GM19438 (cell line): Measurements from ENCODE around the gene EHF.

Experiments
- ATAC-seq: cut with Tn5 transposase; IDR thresholded peaks from one replicate; pipeline ENCODE4 v1.9.1; 2021; ENCODE audit warnings: low read depth; ENCODE audit not compliant: unreplicated experiment

Gene EHF

DNA sequence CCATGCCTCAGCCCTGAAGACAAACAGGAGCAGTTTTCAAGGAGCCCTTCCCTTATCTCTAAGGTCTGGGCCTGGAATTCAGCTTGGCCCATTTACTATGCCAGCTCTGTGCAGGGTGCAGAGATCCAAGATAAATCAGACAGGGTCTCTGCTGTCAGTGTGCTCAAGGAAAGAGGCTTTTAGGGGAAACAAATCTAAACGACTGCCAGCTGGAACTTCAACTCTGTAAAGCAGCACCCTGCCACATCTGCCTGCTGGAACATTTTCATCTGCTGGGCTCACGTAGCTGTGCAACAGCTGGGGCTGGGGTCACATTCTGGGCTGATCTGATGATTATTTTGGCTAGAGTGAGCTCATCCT lies 19.8 kb upstream of the EHF start:
- no peak for ATAC-seq

DNA sequence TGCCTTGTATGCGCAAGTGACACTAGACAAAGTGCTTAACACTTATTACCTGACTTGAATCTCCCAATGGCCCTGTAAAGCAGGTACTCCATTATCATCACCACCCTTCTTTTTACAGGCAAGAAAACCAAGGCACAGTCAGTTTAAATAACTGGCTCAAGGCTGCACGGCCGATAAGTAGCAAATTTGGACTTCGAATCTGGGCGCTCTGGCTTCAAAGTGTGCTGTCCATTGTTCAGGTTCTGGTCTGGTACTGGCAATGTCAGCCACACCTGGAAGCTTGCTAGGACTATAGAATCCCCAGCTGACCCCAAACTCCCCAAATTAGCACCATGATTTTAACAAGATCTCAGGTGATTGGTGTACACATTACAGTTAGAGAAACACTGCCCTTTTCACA lies 19.3 kb upstream of the EHF start:
- no peak for ATAC-seq

DNA sequence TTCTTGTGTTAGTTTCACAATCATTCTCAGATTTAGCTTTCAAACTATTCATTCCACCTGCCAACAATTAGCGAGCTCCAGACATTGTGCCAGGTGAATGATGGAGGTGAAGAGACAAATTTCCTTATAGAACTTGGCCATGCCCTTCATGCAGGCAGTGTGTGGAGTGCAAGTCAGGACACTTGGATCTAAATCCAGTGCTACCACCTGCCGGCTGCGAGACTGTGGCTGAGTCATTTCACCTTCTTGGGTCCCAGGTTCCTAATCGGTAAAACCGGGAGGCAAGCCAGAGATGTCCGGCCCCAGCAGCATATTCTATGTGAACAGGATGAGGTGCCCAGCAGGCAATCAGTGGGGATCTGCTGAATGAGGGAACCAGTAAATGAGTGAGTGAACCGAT lies 18.6 kb upstream of the EHF start:
- ATAC-seq: no peak

DNA sequence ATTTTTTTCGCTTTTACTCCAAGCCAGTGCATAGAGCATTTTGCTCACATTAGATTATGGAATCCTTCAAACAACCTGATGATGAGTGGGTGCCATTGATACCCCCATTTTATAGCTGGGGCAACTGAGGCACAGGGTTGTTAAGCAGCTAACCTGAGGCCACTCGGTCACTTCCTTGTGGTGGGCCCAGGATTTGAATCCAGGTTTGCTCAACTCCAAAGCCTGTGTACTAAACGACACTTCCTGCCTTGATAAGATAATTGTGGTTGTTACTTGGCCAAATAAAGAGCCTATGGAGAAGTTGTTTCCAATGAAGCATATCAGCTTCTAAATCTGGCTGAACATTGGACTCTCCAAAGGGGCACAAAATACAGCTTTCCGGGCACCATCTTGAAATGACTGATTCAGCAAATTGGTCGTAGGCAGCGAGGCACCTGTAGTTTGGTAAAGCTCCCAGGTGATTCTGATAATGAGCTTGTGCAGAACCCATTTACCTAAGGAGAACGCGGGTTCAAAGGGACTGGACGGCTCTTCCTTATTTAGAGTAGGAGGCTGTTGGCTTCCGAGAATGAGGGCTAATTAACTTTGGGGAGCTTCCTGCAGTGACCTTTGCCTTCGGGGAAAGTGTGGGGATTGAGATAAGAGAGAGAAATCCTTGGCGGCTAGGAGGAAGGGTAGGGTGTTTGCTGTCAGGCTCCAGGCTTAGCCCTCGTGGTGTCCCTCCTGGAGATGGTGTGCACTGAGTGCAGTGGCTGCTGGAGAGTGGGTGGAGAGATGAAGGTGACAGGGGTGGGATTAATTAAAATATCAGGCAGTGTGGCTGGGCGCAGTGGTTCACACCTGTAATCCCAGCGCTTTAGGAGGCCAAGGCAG lies 17.5 kb upstream of the EHF start:
- ATAC-seq: no peak

DNA sequence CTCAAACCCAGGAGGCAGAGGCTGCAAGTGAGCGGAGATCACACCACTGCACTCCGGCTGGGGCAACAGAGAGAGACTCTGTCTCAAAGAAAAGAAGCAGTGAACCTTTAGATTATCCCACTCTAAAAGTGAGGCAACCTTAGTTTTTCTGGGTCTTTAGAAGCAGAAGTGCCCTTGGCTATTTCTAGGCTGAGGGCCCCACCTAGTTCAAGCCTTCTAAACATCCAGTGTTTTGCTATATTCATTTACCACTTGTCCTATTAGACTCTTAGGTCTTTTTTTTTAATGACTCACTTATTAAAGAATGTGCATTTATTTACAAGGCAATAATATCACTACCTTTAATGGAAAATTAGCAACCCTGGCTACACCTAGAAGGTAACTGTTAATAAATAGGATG lies 16.7 kb upstream of the EHF start:
- ATAC-seq: no peak

DNA sequence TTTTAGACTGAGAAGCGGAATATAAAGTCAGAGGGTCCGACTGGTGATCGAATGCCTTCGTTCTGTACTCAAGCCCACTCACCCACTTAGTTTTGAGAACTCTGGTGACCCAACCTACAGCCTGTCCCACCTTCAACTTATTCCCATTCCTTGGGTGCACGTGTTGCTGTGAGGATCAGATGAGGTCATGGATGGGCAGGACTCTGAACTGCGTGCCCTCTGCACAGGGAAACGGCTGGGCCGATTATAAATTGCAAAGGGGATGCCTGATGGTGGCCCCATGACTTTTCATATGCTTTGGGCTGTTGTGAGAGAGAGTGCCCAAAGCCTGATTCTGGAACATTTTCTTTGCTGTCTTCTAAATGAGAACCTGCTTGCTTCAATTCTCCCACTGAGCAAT lies 16.0 kb upstream of the EHF start:
- no peak for ATAC-seq

DNA sequence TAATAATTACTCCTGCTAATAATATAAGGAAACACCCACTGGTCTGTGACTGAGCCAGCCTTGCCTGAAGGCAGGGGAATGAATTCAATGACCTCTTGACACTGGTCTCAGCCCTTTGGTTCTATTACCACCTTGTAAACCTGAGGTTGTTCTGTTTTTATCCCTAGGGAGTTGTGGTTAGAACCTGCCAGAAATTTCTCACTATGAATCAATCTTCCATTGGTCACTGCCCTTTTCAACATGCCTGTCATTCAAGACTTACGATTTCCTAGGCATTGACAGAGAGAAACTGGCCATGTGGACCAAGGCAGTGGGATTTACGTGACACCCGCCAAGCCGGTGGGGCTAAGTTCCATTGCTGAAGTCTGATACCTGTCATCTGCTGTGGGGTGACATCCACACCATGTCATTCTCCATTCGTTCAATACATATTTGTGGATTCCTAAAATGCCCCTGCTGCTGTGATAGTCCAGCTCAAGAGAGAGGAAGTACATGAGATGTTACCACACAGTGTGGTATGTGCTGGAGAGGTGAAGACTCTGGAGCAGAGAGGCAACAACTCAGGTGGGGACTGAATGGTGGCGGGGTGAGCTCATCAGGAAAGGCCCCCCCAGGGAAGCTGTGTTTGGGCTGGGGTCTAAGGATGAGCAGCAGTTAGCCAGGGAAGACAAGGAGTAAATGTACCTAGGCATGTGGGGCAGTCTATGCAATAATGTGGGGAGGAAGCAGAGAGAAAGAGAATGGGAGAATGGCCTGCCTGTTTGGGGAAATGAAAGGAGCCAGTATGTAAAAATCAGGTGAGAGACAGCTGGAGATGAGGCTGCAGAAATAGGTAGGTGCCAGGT lies 15.2 kb upstream of the EHF start:
- no peak for ATAC-seq

DNA sequence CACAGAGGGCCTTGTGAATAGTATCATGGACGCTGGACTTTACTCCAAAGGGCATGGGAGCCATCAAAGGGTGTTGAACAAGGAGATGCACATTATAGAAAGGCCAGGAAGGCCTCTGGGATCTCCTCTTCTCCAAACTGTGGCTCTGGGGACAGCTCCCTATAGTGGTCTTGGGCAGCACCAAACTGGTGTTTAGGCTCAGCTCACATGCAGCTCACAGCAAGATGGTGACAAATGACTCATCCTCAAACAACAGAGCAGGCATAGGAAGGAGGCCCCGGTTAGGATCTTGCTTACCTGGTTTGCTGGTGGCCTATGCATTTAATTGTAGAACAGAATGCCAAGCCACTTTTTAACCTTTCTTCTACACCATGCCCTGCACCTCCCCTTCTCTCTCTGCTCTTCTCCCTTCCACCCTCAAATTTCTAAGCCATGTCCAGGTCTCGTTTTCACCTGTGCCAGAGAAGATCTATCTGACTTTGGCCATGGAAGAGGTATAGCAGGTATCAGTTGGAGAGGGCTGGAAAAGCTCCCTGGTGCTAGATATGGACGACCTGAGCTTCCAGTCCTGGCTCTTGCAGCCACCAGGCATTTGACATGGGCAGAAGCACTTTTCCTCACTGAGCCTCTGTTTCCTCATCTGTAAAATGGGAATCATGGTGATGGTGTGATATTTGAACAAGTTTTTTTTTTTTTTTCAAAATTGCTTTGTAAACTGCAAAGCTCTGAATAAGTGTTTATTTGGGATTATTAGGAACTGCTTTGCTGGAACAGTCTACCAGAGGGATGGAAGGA lies 14.4 kb upstream of the EHF start:
- no peak for ATAC-seq

DNA sequence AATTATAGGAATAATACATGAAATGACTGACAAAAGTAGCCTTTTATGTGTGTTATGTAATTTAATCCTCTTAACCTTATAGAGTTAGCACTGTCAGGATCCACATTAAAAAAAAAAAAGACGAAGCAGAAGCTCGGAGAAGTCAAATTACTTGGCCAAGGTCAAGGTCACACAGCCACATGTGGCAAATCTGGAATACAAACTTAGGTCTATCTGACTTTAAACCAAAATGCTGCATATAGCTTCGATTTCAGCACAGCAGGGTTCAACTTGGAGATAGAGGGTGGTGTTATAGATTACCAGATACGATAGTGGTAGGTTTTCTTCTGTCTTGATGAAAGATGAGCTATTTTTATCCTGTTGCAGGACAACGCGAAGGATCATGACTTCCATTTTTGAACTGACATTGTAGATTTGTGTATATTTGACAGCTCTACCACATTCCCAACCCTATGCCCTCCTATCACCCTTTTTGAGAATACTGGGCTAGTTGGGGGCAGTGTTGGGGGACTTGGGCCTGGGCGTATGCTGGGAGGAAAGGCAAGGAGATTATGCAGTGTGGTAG lies 11.6 kb upstream of the EHF start:
- ATAC-seq: no peak

DNA sequence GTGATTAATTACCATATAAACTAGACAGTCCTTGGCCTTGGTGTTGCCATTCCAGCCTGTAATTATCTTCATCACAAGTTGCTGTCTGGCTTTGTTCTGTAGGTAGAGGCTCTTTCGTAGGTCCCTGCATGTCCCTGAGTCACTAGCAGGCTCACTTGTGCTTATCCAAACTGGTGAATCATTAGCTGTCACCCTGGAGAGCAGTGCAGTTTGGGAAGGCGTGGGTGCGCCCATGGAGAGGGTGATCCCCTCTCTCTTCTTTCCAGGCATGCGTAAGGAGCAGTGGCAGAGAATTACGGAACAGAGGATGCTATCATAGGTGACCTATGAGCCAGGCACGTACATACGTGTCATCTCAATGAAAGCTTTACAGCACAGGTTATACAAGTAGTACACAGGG lies 11.0 kb upstream of the EHF start:
- ATAC-seq: no peak

DNA sequence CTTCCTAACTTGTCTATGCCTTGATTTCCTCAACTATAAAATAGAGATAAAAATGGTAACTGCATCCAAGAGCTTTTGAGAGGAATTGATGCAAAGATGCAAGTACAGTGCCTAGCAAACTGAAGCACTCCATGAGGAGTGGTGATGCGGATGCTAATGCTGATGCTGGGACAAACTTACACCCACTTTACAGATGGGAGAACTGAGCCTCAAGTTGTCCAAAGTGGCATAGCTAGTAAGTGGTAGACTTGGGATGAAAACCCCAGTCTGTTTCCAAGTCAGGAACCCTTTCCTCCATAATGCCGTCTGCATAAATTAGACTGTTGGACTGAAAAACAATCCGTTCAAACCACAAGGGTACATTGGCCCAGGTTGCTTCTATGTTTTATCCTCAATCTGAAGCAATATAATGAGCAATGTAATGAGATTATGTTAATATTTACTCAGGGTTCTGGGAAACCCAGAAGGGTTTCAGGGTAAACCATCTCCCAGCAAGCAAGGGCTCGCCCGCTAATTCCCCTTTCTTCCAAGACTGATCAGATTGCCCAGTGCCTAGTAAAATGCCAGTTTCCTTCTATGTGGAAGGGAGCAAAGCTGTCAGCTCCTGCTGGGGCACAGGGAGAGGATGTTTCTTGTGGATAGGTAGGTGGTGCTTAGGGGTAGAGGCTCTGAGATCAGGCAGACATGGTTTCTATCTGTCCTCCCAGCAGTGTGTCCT lies 10.4 kb upstream of the EHF start:
- no peak for ATAC-seq

DNA sequence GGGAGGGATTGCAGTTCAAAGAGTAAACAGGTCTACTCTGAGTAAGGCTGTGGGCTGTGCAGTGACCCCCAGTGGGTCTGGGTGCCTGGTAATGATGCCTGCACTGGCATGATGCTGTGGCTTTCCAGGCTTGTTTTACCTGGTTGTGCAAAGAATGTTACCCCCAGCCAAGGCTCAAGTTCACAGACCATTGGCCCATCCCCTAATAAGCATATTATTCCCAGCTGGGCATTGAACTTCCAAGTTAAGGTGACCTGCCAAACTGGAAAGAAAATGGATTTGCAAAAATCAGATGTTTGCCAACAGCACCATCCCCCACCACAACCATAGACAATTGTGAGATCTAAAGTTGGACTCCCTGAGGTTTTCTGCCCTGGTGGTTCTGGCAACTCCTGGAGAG lies 7.9 kb upstream of the EHF start:
- peak; percentile 16 for ATAC-seq

DNA sequence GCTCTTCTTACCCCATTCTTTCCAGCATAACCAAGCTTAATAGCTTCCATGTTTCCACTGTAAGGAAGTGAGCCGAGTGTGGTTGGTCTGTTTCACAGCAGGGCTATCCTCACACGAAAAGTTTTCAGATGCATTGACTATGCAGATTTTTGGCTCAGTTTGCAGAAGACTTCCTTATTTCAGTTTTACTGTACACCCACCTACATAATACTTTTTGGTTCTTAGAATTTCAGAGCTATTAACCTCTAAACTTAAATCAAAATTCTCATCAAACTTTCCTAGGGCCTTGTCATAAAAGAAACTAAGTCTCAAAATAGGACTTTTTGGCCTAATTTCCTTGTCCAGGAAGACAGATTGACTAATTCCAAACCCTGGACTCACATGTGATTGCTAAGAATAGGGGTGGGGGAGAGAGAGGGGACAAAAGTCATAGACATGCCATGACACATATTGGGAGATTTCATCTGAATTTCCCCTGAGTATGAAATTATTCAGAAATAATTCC lies 7.3 kb upstream of the EHF start:
- peak; percentile 82 for ATAC-seq

DNA sequence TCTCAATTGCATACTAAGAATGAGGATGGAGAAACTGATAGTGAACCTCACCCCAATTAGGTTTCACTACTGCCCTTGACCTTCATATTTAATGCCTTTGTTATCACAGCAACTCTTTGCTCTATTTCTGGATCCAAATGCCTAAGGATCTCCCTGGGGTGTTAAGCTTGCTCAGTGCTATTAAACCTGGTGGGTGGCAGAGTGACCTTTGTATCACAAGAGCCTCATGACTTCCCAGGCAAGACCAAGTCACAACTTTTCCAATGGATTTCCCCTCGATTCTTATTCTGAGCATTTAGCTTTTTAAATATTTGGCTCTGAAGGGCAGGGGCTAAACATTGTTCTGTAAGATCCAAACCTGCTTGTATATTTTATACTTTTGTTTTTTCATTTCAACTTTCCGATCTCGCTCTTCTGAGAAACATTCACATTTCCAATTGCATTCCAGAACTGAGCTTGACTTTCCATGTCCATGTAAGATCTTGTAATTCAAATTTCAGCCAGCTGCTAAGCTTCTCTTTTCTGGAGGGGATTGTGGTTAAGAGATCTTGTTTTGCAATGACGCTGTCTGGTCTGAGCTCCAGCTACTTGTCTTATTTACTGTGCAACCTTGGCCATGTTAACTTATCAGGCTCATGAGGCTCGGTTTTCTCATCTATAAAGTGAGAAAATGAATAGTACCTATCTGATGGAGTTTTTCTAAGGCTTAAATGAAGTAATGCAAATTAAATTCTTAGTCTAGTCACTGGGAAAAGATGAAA lies 6.4 kb upstream of the EHF start:
- no peak for ATAC-seq

DNA sequence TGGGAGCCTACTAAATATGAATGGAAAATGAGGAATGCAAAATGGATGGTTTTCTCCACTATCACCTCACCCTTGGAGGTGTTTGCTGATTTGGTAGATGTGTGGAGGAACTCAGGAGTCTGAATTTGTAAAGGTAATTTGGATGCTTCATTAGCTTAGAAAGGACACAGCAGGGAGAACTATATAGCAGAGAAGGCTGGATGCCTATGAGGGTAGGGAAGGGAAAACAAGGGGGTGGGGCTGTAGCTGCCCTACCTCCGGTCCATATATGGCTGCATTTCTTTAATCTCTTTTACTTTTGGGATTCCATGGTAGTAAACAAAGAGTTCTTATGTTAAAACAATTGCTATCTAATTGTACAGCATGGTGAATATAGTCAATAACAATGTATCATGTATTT lies 4.8 kb upstream of the EHF start:
- ATAC-seq: no peak

DNA sequence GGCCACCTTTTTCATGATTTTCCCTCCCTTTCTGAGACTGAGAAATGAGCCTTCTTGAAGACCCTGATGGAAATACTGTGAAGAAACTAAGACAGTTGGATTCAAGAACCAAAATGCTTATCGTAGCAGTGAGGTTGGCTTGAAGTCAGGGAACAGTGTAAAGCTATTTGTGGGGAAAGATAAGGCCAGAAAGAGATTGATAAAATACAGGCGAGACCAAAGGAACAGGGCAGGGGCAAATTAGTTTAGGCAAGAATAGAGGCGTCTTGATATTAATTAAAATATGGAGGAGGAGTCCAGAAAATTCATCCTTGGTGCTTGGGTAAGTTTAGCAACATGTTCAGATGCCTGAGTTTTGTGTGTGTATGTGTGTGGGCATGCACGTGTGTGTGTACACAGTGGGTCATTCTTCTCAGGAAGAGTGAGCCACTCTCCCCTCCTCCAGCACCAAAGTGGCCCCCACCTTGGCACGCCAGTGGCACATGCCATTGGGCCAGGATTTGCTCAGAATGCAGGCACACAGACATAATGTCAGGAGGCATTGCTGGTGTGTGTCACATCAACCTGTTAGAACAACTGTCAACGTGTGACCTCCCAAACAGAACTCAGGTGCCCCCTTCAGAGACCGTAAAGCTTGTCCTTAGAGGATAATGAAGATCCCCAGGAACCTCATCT lies 3.9 kb upstream of the EHF start:
- ATAC-seq: no peak

DNA sequence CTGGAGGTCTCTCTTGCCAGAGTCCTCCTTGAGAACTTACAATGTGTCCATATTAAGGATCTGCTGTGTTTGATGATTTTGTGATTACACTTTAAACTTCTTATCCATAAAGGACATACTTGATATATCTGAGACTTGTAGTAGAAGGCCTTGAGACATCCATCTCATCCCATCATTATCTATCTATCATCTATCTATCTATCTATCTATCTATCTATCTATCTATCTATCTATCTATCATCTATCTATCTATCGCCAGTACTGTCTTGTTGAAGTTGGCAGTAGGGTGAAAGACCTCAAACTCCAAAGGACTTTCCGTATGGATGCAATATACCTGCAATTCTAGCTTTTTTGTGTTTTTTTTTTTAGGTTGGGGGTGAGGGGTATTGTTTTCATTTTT lies 2.5 kb upstream of the EHF start:
- ATAC-seq: no peak

DNA sequence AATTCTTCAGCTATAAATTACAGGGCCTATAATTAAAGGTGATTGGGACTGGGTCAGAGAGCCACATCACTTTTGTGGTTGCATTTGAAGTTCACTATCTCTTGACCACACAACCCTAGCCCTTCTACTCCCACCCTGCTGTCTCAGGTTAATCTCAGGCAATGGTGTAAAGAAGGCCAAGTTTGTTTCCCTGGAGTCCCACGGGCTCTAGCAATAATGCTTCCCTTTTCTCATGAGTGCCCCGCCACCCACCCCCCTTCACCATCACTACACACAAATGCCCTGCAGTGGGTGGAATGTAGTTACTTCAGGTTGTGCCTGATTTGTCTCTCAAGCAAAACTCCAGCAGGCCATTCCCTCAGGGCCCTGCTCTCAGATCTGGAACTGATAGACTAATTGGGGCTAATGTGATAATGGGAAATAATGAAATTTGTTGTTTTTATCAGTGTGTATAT lies 1.8 kb upstream of the EHF start:
- ATAC-seq: no peak

DNA sequence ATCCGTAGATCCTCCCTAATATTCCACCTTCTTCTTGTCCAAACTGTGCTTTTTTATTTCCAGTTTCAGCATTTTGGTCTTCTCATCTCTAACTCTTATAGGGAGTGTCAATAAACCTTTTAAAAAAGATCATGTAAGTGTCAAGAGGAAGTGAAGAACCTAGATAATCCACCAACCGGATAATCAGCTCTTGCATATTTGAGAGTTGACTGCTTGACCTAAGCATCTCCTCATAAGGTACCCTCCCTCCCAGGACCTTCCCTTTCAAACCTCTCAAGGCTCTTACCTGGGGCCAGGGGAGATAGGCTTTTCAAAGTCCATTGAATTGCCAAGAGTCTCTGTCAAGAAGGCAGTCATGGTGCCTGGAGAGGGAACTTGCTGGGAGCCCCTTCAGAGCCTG lies 691 bp upstream of the EHF start:
- no peak for ATAC-seq
